HG03575 (cell line): ENCODE results near the gene THSD7A.

ENCODE experiments used
- ATAC-seq: cut with Tn5 transposase; IDR thresholded peaks from one replicate; pipeline ENCODE4 v1.9.1; 2021; ENCODE audit not compliant: unreplicated experiment, insufficient number of reproducible peaks, low FRiP score; ENCODE audit errors: extremely low read depth

THSD7A gene

GRCh38 chr7:11831736-11832495, at the start of gene THSD7A:
Gene THSD7A, minus strand, starts transcription at chr7:11832198. Its CDS starts 252 bp downstream, at chr7:11831946.
- ATAC-seq, result no peak

- no peak for ATAC-seq
Observed at GRCh38 chr7:11881680-11882079, 49.7 kb upstream of the THSD7A start.

GRCh38 chr7:11875635-11876034, 43.6 kb upstream of the THSD7A start:
- ATAC-seq, result no peak

GRCh38 chr7:11865671-11866070, 33.7 kb upstream of the THSD7A start:
- ATAC-seq, result no peak

- no peak for ATAC-seq
Observed at GRCh38 chr7:11858622-11859302, 26.8 kb upstream of the THSD7A start.

- ATAC-seq, result no peak
Observed at GRCh38 chr7:11858026-11858425, 26.0 kb upstream of the THSD7A start.

- no peak for ATAC-seq
Observed at GRCh38 chr7:11848251-11848650, 16.3 kb upstream of the THSD7A start.

GRCh38 chr7:11847336-11847735, 15.3 kb upstream of the THSD7A start:
- no peak for ATAC-seq

GRCh38 chr7:11846361-11846955, 14.5 kb upstream of the THSD7A start:
- no peak for ATAC-seq

GRCh38 chr7:11843113-11843765, 11.2 kb upstream of the THSD7A start:
- ATAC-seq, result no peak

GRCh38 chr7:11841657-11842056, 9.7 kb upstream of the THSD7A start:
- ATAC-seq, result no peak

GRCh38 chr7:11835260-11835659, 3.3 kb upstream of the THSD7A start:
- ATAC-seq, result no peak

GRCh38 chr7:11833431-11833830, 1.4 kb upstream of the THSD7A start:
- no peak for ATAC-seq

- no peak for ATAC-seq
Observed at GRCh38 chr7:11831156-11831735, 752 bp downstream of the THSD7A start.

- ATAC-seq, result no peak
Observed at GRCh38 chr7:11830582-11831155, 1.3 kb downstream of the THSD7A start.

- ATAC-seq, result no peak
Observed at GRCh38 chr7:11829954-11830353, 2.0 kb downstream of the THSD7A start.

GRCh38 chr7:11819947-11820346, 12.1 kb downstream of the THSD7A start:
- ATAC-seq, result no peak

- ATAC-seq, result no peak
Observed at GRCh38 chr7:11819271-11819670, 12.7 kb downstream of the THSD7A start.

- ATAC-seq, result no peak
Observed at GRCh38 chr7:11818281-11818680, 13.7 kb downstream of the THSD7A start.
